ENCODE results near the gene COLGALT1.

- TF ChIP-seq, protein P1, sequence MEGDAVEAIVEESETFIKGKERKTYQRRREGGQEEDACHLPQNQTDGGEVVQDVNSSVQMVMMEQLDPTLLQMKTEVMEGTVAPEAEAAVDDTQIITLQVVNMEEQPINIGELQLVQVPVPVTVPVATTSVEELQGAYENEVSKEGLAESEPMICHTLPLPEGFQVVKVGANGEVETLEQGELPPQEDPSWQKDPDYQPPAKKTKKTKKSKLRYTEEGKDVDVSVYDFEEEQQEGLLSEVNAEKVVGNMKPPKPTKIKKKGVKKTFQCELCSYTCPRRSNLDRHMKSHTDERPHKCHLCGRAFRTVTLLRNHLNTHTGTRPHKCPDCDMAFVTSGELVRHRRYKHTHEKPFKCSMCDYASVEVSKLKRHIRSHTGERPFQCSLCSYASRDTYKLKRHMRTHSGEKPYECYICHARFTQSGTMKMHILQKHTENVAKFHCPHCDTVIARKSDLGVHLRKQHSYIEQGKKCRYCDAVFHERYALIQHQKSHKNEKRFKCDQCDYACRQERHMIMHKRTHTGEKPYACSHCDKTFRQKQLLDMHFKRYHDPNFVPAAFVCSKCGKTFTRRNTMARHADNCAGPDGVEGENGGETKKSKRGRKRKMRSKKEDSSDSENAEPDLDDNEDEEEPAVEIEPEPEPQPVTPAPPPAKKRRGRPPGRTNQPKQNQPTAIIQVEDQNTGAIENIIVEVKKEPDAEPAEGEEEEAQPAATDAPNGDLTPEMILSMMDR (IDR thresholded peaks at IDR 0.05; ENCODE audit: low read depth, low read length, poor library complexity, severe bottlenecking), result no peak
- no peak for TF ChIP-seq EZH2phosphoT487 (IDR thresholded peaks at IDR 0.05; ENCODE audit: borderline replicate concordance, low read length)
Observed at GRCh38 chr19:17517898-17518297, 37.6 kb upstream of the COLGALT1 start.
